Posterior cingulate gyrus (tissue), 11 donors: ENCODE data around the gene STAC3.
"Not testable (repeated sequence)": the region's sequence is repeated elsewhere in the genome, so short reads cannot be mapped to it uniquely, and the experiment has no call there.

Experiments
- DNase-seq, 10 donors: peaks; one replicate each; pipeline versions ENCODE4 v3.0.0 to v3.0.0-alpha.2; 2020 to 2021; ENCODE audit warnings: mixed read lengths in 3 of 10
- intact Hi-C: fragments of 100-400 bp; cut with DNase I; formaldehyde crosslinking; loops from one replicate; pipeline ENCODE4 v1.15.1; 2023

STAC3 gene

DNA sequence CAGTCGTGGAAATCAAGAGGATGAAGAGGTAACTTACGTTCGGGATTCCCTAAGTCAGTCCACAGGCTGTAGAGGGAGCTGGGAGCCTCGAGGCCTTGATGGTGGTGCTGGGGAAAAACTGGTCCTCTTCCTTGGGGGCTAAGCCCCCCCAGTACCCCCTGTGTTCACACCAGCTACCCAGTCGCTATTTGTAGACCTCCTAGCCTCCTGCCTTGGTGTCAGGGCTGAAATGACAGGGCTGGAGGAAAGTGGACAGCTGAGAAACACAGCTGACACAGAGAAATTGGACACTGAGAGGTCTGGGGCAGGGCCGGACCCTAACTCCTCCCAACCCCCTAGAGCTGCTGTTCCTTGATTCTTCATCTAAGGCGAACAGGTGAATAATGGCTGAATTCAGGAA lies at the start of gene STAC3:
TSS of gene STAC3 (minus strand) at position 232 of the 400 bp plus-strand sequence. CDS start 1,551 bp downstream, outside the sequence.
- intact Hi-C loops, result no loop called here
- DNase-seq, result no peak

- no peak for DNase-seq
- intact Hi-C loops, result no loop called here
These were observed 48.6 kb upstream of the STAC3 start for GRCh38 chr12:57299514-57300016.

DNA sequence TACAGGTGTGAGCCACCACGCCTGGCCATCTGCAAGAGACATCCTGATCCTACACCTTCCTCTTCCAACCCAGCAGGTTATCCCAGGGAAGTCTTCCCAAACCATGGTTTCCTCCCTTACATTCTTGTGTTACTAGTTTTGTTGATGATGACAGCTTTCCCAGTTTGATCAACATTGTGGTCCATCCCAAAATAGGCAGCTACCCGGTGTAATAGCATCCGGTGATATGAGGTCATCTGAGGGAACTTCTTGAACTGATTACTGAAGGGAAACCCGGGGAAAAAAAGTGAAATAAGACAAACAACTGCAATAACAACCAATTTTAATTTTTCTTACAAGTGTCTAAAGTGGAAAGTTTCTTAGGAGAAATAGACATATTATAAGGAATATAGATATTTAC lies 45.3 kb upstream of the STAC3 start:
- DNase-seq, result no peak
- intact Hi-C loops, result no loop called here

DNA sequence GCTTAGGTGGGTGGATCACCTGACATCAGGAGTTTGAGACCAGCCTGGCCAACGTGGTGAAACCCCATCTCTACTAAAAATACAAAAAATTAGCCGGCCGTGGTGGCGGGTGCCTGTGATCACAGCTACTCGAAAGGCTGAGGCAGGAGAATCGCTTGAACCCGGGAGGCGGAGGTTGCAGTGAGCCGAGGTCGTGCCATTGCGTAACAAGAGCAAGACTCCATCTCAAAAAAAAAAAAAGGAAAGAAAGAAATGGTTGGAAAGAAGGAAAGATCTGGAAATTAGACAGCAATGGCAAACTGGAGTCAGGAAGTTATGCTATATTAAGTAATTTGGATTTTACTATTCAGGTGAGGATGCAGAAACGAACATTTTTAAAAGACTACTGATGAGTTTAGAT lies 31.1 kb upstream of the STAC3 start:
- DNase-seq, intact Hi-C loops: not testable (repeated sequence)

DNA sequence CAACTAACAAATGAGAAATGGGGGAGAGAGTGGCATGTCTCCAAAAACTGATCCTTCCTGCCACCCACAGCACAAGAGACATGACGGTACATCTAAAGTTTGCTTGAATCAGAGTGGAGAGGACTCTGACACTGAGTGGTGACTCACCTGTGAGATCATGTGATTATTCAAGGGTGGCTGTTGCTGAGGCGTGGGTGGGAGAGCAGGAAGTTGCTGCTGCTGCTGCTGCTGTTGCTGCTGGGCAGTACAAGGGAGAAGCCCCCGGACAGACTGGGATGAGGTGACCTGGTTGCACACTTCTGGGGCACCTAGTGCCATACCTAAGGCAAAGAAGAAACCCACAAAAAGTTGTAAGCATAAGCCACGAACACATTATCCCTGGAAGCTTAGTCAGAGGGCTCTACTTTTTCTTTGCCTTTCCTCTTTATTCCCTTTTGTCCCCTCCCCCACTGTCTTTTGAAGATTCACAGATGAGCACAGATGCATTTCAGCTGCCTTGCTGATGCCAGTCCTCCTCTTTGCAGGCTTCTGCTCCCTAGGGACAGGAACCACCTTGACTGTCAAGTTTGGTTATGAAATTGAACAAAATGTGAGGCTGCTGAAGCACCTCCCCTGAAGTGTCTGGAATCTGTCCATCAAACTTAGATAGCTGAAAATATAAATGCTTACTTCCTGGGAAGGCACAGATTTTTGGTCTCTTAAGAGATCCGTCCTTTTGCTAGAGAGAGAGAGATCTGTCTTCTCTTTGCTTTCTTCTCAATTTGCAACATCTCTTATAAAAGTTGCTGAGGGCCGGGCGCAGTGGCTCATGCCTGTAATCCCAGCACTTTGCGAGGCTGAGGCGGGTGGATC lies 29.4 kb upstream of the STAC3 start:
- intact Hi-C loops, result no loop called here
- peak in 7 of 10 donors; percentile 19 to 92 (median 54) for DNase-seq

- intact Hi-C loops, result no loop called here
- no peak for DNase-seq
These were observed 27.7 kb upstream of the STAC3 start for GRCh38 chr12:57278465-57279381.

- intact Hi-C loops, result no loop called here
- DNase-seq, result no peak
These were observed 26.1 kb upstream of the STAC3 start for GRCh38 chr12:57276935-57277563.

DNA sequence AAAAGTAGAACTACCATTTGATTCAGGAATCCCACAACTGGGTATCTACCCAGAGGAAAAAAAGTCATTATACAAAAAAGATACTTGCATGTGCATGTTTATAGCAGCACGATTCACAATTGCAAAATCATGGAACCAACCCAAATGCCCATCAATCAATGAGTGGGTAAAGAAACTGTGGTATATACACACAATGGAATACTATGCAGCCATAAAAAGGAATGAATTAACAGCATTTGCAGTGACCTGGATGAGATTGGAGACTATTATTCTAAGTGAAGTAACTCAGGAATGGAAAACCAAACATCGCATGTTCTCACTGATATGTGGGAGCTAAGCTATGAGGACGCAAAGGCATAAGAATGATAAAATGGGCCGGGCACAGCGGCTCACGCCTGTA lies 25.2 kb upstream of the STAC3 start:
- DNase-seq, intact Hi-C loops: not testable (repeated sequence)

DNA sequence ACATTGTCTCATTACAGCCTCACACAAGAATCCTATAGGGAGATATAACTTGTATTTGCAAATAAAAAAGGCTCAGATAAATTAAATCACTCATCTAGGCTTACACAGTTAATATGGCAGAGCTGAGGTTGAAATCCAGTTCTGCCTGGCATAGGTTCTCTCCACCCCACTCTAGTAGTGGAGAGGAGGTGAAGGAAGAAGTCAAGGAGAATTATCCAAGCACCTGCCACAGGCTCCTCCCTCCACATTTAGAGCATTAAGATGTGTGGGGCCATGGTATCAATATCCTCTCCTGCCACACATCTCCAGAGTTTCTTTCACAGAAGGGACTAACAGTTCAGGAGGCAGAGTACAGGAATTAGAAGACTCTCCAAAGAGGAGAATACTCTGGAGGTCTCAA lies 22.5 kb upstream of the STAC3 start:
- intact Hi-C loops, result no loop called here
- no peak for DNase-seq

GRCh38 chr12:57272337-57273151 lies 21.6 kb upstream of the STAC3 start:
- intact Hi-C loops, result no loop called here
- peak in 1 of 10 donors; percentile 38 for DNase-seq

DNA sequence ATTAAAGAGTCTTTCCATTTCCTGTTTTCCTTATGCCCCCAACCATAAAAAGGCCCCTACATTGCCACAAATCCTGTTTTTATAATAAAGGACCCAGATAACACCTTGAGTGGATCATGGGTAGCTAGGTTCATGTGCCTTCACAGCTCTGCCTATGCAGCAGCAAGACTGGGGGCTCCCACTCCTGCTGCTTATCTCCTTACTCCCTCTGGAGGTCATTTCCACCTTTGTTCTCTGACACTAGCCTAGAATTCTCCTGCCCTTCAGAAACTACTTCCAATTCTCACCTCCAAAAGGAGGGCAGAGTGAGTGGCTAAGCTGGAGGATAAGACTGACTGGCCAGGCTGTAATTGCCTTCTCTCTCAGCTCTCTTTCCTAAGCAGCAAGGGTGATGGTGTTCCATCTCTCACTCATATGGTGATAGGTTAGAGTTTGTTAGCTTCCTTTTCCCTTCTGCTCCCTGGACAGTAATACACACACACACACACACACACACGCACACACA lies 20.0 kb upstream of the STAC3 start:
- no peak for DNase-seq
- intact Hi-C loops, result no loop called here

DNA sequence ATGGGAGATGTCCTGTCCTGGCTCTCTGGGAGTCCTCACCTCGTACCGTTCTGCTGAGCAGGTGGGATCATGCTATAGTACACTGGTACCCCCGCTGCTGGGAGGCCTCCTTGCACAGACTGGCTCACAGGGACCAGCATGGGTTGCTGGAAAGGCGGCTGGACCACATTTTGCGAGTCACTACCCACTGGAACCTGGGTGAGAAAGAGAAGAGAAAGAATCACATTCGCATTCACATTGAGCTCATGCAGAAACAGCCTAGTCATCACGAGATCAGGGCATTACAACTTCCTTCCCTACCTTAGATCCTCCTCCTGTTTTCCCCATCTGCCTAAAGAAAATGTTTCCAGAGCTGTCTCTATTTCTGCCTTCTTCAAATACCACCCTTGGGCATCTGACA lies 17.3 kb upstream of the STAC3 start:
- intact Hi-C loops, result no loop called here
- no peak for DNase-seq

DNA sequence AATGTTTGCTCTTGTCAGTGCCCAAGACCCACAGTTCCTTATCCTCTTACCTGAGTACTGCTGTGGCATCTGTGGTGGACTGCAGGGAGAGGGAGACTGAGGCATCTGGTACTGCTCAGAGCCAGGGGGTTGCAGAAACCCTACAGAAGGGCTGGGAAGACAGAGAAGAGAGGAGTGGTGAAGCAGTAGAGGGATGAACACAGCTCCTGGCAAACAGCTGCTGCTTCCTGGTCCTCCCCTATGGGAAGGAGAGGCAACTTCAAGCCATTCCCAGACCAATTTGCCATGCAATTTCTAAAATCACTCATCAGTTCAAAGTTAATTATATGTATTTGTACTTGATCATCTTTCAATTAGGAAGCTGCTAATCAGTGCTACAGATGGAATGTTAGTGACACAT lies 15.7 kb upstream of the STAC3 start:
- DNase-seq, result no peak
- intact Hi-C loops, result no loop called here

GRCh38 chr12:57263096-57263495 lies 12.1 kb upstream of the STAC3 start:
- no peak for DNase-seq
- intact Hi-C loops, result loop anchor here (2.0 kb wide), 1 partner anchor 190 kb away; no protein-coding TSS in a partner anchor

GRCh38 chr12:57262126-57262822 lies 11.3 kb upstream of the STAC3 start:
- DNase-seq, result no peak
- intact Hi-C loops, result loop anchor here (2.0 kb wide), 1 partner anchor 191 kb away; no protein-coding TSS in a partner anchor

DNA sequence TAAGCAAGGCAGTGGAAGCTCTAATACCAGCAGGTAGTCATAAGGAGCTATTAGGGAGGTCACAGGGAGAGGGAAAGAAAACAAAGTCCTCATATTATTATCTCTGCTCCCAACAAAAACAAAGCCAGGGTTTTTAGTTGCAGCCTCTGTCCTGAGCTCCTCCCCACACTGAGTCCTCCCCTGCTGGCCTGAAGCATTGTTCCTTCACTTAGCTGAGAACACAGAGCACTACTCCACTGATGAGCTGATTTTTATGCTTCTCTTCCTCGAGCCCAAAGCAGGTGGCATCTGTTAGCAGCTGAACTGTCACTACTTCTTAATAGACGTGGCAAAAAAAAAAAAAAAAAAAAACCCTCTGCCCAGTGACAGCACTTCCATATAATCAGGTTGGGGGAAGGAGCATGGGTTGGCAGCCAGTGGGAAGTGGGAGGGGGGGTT lies 10.5 kb upstream of the STAC3 start:
- intact Hi-C loops, result no loop called here
- DNase-seq, result peak in 1 of 10 donors; percentile 71

DNA sequence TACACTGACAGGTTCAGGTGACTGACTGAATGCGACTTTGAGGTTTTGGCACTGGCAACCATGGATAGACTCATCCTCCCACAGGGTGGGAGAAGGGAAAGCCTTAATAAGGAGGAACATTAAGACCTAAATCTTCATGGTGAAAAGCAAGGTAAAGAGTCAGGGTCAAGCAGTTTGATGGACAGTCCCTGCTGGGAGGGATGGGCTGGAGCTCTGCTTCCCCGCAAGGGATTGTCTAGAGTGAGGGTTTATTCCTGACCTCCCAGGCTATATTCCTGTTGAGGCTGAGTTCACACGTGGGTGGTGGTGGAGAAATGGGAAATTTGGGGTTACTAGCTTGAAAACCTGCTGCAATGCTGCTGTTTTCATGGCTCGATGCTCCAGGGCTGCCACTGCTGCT lies 9.4 kb upstream of the STAC3 start:
- no peak for DNase-seq
- intact Hi-C loops, result no loop called here

- no peak for DNase-seq
- intact Hi-C loops, result no loop called here
These were observed 8.3 kb upstream of the STAC3 start for GRCh38 chr12:57258977-57259970.
